Heart left ventricle (tissue), 13 donors: Measurements from ENCODE around the gene ZFYVE21.

Experiments
- POLR2A ChIP-seq, 2 donors: fragments of 450-650 bp; IDR thresholded peaks; one replicate each; pipeline ENCODE4 v1.6.1; 2017; ENCODE audit warnings: antibody characterized with exemption in 2 of 2, mild to moderate bottlenecking in 2 of 2, moderate library complexity in 2 of 2
- TF ChIP-seq, protein P1 (sequence below), 12 donors: fragments of 200-600 bp; sonication (generic) in 4 of 12; IDR thresholded peaks; one replicate each; pipeline versions ENCODE4 v1.5.0 to v1.8.0; 2018 to 2022; ENCODE audit warnings: antibody characterized with exemption in 12 of 12, mild to moderate bottlenecking in 5 of 12
- donor health status: ischemic (EF 13 %, LVEDD 7.1; RV severe dilation, severe dysfunction).
- donor health status: DM: no; HTN: yes; CAD: no.
- donor health status: DM: no; HTN: no; CAD: no.
- donor health status: ischemic (EF 25% LVEDD 6.9; RV normal size, moderate dysfunction).
- donor health status: ischemic (EF 25% LVEDD 5.7; RV mildly dilated, moderate dysfunction).
- donor health status: ischemic (EF 35%, LVEDD 5.7; RV mildly dilated, moderate dysfunction).
- donor health status: nonischemic (EF 11% LVEDD 7.7; RV severe dilation, severe dysfunction).
- donor health status: DM: yes; HTN: yes; CAD: no.
- donor health status: PGD.
- donor health status: ischemic (EF 29% LVEDD 5.4; RV normal size, mild dysfunction).
- donor health status: nonischemic (EF 23%, LVEDD 6.1; RV moderate dilation, normal function).

DNA sequence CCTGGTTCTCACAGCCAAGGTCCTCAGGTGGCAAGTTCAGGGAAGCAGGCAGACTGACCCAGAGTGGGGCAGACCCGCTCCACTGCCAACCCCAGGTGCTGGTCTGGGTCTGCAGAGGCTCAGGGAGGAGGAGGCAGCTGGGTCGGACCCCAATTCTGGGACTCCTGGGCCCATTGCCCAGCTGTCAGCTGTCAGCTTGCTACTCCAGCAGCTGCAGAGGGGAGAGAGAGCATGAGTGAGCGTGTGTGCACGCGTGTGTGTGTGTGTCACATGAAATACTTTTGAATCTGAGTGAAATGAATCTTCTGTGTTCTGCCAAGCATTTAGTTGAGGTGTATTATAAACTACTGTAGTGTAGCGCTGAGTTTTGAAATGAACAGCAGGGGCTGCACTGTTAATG lies 31.1 kb upstream of the ZFYVE21 start:
- no peak for TF ChIP-seq POLR2A (IDR thresholded peaks at IDR 0.05)
- TF ChIP-seq, protein P1, sequence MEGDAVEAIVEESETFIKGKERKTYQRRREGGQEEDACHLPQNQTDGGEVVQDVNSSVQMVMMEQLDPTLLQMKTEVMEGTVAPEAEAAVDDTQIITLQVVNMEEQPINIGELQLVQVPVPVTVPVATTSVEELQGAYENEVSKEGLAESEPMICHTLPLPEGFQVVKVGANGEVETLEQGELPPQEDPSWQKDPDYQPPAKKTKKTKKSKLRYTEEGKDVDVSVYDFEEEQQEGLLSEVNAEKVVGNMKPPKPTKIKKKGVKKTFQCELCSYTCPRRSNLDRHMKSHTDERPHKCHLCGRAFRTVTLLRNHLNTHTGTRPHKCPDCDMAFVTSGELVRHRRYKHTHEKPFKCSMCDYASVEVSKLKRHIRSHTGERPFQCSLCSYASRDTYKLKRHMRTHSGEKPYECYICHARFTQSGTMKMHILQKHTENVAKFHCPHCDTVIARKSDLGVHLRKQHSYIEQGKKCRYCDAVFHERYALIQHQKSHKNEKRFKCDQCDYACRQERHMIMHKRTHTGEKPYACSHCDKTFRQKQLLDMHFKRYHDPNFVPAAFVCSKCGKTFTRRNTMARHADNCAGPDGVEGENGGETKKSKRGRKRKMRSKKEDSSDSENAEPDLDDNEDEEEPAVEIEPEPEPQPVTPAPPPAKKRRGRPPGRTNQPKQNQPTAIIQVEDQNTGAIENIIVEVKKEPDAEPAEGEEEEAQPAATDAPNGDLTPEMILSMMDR (IDR thresholded peaks at IDR 0.05) = no peak
